Gastrocnemius medialis (tissue), 4 donors: ENCODE measurements around the gene TSKS. TPM values are rescaled to one million over a fixed set of nuclear protein-coding genes. Genes with fewer than 3 reads are reported as not detected.

Experiments used
- ATAC-seq, 2 donors: fragments of 150-250 bp; one replicate each; pipeline ENCODE4 v1.9.1; 2016
- DNase-seq, 2 donors: peaks; one replicate each; pipeline ENCODE4 v3.0.0-alpha.2; 2019
- H3K27ac ChIP-seq, 4 donors: fragments of 200-600 bp; sonication (generic); 1 replicate in 1 of 4; 2 replicates in 3 of 4; pipeline ENCODE4 v1.5.1; 2016 to 2018; ENCODE audit warnings: mild to moderate bottlenecking in 2 of 4, moderate library complexity in 1 of 4
- H3K27me3 ChIP-seq, 3 donors: fragments of 200-600 bp; sonication (generic) in 2 of 3; 1 replicate in 1 of 3; 2 replicates in 2 of 3; pipeline versions ENCODE4 v1.5.1 to v1.6.0; 2016 to 2019; ENCODE audit warnings: mild to moderate bottlenecking in 1 of 3, moderate library complexity in 1 of 3
- H3K36me3 ChIP-seq, 2 donors: fragments of 200-600 bp; sonication (generic) in 1 of 2; one replicate each; pipeline ENCODE4 v1.5.1; 2017 to 2018
- H3K4me1 ChIP-seq, 2 donors: fragments of 200-600 bp; sonication (generic) in 1 of 2; one replicate each; pipeline ENCODE4 v1.5.1; 2016 to 2017; ENCODE audit warnings: mild to moderate bottlenecking in 2 of 2
- H3K4me3 ChIP-seq, 4 donors: fragments of 200-600 bp; sonication (generic) in 3 of 4; 1 replicate in 1 of 4; 2 replicates in 3 of 4; pipeline ENCODE4 v1.5.1; 2016 to 2019; ENCODE audit warnings: mild to moderate bottlenecking in 2 of 4
- H3K9me3 ChIP-seq, 3 donors: fragments of 200-600 bp; sonication (generic) in 2 of 3; 1 replicate in 1 of 3; 2 replicates in 2 of 3; pipeline ENCODE4 v1.5.1; 2016 to 2019
- POLR2A ChIP-seq, 2 donors: fragments of 450-650 bp; IDR thresholded peaks; one replicate each; pipeline ENCODE4 v1.6.1; 2017; ENCODE audit warnings: antibody characterized with exemption in 2 of 2, mild to moderate bottlenecking in 2 of 2, moderate library complexity in 2 of 2
- in situ Hi-C, 4 donors: fragments of 200-750 bp; cut with MboI; loops; one replicate each; pipeline versions ENCODE4 v1.15.0 to v1.8.0; 2017; ENCODE audit warnings: low sequenced_read_pairs in 4 of 4
- intact Hi-C: fragments of 100-400 bp; cut with DNase I; formaldehyde crosslinking; loops from one replicate; pipeline ENCODE4 v1.15.1; 2023; ENCODE audit warnings: low total_unique reads
- total RNA-seq, 4 donors: library from RNA; depleted of rRNA; stranded (reverse); fragments of >200 nt; gene quantifications; one replicate each; pipeline versions ENCODE4 v1.1.0 to v1.2.3, GENCODE V29; 2016
- TF ChIP-seq, protein P1 (sequence below), 5 experiments: fragments of 450-650 bp in 3 of 5; fragments of 200-600 bp in 2 of 5; sonication (generic) in 2 of 5; IDR thresholded peaks in 4 of 5; conservative IDR thresholded peaks in 1 of 5; 1 replicate in 4 of 5; 2 replicates in 1 of 5; pipeline ENCODE4 v1.5.1; 2016 to 2019; ENCODE audit warnings: antibody characterized with exemption in 5 of 5, mild to moderate bottlenecking in 3 of 5, moderate library complexity in 3 of 5

Gene TSKS
- total RNA-seq, 4 donors from 2014 or later, result 0.13 to 0.16 TPM; not detected in 2

DNA sequence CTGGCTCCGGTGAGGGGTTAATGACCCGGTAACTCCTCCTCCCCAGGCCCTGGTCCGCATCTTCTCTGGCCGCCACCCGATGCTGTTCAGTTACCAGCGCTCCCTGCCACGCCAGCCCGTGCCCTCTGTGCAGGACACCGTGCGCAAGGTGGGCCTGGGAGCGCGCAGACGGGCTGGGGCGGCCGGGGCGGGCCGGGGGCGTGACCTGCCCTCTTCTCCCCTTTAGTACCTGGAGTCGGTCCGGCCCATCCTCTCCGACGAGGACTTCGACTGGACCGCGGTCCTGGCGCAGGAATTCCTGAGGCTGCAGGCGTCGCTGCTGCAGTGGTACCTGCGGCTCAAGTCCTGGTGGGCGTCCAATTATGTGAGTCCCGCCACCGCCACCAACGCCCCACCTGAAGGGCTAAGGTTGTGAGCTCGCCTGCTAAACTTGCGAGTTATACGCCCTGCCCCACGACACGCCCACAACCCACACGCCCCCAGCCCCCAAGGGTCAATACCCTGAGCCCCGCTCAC, 61.8 kb downstream of the TSKS start:
- Histone ChIP-seq H3K27me3 (peaks cover 0 to 5% (median 0%) of the 10 kb centered on the region in 3 donors), H3K9me3 (no peaks in the 10 kb centered on the region), H3K4me3 (no peak overlapping the region), H3K27ac (no peak overlapping the region), H3K4me1 (no peaks in the 10 kb centered on the region), H3K36me3 (no peaks in the 10 kb centered on the region)
- intact Hi-C loops (no loop called here), in situ Hi-C loops (no loop called here)
- no peak for ATAC-seq
- no peak for DNase-seq
- TF ChIP-seq, protein P1, sequence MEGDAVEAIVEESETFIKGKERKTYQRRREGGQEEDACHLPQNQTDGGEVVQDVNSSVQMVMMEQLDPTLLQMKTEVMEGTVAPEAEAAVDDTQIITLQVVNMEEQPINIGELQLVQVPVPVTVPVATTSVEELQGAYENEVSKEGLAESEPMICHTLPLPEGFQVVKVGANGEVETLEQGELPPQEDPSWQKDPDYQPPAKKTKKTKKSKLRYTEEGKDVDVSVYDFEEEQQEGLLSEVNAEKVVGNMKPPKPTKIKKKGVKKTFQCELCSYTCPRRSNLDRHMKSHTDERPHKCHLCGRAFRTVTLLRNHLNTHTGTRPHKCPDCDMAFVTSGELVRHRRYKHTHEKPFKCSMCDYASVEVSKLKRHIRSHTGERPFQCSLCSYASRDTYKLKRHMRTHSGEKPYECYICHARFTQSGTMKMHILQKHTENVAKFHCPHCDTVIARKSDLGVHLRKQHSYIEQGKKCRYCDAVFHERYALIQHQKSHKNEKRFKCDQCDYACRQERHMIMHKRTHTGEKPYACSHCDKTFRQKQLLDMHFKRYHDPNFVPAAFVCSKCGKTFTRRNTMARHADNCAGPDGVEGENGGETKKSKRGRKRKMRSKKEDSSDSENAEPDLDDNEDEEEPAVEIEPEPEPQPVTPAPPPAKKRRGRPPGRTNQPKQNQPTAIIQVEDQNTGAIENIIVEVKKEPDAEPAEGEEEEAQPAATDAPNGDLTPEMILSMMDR (IDR thresholded peaks at IDR 0.05 in 4 of 5, conservative IDR thresholded peaks at IDR 0.05 in 1 of 5), result no peak
- TF ChIP-seq POLR2A (IDR thresholded peaks at IDR 0.05), result no peak

DNA sequence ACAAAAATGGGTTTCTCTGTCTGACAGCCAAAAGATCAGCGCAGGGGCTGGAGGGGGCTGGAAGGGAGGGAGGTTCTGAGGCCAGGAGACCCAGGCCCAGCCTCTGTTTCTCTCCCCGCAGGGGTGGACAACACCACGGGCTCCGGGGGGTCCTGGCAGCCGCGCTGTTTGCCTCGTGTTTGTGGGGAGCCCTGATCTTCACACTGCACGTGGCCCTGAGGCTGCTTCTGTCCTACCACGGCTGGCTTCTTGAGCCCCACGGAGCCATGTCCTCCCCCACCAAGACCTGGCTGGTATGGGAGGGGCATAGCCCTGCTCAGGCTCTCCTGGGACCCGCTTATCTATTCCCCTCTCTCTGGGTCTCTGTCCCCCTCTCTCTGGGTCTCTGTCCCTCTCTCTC, 62.5 kb downstream of the TSKS start:
- intact Hi-C loops (no loop called here), in situ Hi-C loops (no loop called here)
- no peaks in the 10 kb centered on the region for H3K36me3 ChIP-seq
- no peaks in the 10 kb centered on the region for H3K4me1 ChIP-seq
- ATAC-seq (no peak), DNase-seq (no peak)
- H3K27ac ChIP-seq, result no peak overlapping the region
- H3K9me3 ChIP-seq, result no peaks in the 10 kb centered on the region
- no peak overlapping the region for H3K4me3 ChIP-seq
- H3K27me3 ChIP-seq, result peaks cover 0 to 5% (median 0%) of the 10 kb centered on the region in 3 donors
- TF ChIP-seq, protein P1 (IDR thresholded peaks at IDR 0.05 in 4 of 5, conservative IDR thresholded peaks at IDR 0.05 in 1 of 5), result no peak
- no peak for TF ChIP-seq POLR2A (IDR thresholded peaks at IDR 0.05)

DNA sequence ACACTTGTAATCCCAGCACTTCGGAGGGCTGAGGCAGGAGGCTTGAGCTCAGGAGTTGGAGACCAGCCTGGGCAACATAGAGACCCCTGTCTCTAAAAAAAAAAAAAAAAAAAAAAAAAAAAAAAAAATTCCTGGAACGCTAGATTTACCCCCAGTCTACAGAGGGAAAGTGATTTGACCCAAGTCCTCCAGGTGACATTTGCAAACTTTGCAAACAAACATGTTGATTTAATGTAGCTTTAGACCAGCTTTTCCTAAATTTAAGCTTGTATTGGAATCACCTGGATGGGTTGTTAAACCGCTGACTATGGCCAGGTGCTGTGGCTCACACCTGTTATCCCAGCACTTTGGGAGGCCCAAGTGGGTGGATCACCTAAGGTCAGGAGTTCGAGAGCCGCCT, 63.7 kb downstream of the TSKS start:
- Histone ChIP-seq H3K9me3 (no peaks in the 10 kb centered on the region), H3K4me3 (no peak overlapping the region), H3K4me1 (no peaks in the 10 kb centered on the region), H3K27ac (no peak overlapping the region), H3K36me3 (no peaks in the 10 kb centered on the region), H3K27me3 (peaks cover 0 to 5% (median 0%) of the 10 kb centered on the region in 3 donors)
- intact Hi-C loops (no loop called here), in situ Hi-C loops (no loop called here)
- no peak for TF ChIP-seq POLR2A (IDR thresholded peaks at IDR 0.05)
- TF ChIP-seq, protein P1 (IDR thresholded peaks at IDR 0.05 in 4 of 5, conservative IDR thresholded peaks at IDR 0.05 in 1 of 5), result no peak
- DNase-seq, result no peak
- no peak for ATAC-seq

DNA sequence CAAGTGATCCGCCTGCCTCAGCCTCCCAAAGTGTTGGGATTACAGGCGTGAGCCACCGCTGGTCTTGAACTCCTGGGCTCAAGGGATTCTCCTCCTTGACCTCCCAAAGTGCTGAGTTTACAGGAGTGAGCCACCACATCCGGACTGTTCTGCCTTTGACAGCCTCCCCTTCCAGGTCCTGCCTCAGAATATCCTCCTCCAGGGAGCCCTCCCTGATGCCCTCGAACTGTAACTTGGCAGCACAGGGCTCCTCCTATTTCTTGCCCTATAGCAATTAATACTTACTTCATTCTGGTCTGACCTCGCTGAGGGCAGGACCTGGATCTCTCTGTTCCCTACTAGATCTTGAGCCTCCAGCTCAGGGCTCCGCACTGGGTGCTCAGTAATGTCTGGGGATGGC, 66.2 kb downstream of the TSKS start:
- no peak overlapping the region for H3K27ac ChIP-seq
- H3K4me3 ChIP-seq, result no peak overlapping the region
- DNase-seq (no peak), ATAC-seq (no peak)
- no peaks in the 10 kb centered on the region for H3K9me3 ChIP-seq
- in situ Hi-C loops, result no loop called here
- intact Hi-C loops, result no loop called here
- H3K27me3 ChIP-seq, result peaks cover 0 to 5% (median 0%) of the 10 kb centered on the region in 3 donors
- no peaks in the 10 kb centered on the region for H3K36me3 ChIP-seq
- no peaks in the 10 kb centered on the region for H3K4me1 ChIP-seq
- TF ChIP-seq, protein P1 (IDR thresholded peaks at IDR 0.05 in 4 of 5, conservative IDR thresholded peaks at IDR 0.05 in 1 of 5), result no peak
- no peak for TF ChIP-seq POLR2A (IDR thresholded peaks at IDR 0.05)

DNA sequence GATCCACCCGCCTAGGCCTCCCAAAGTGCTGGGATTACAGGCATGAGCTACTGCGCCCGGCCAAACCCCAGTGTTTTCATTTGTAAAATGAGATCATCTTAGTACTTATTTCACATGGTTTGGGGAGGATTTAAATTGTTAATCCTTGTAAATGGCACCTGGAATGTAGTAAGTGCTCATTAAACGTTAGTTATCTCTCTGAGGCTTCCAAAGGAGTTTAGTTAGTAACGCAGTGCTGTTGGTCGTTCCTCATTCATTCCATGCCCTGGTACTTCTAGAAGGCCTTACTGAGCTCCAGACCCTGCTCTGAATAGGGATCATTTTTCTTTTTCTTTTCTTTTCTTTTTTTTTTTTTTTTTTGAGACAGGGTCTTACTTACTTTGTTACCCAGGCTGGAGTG, 67.0 kb downstream of the TSKS start:
- no peaks in the 10 kb centered on the region for H3K9me3 ChIP-seq
- TF ChIP-seq, protein P1 (IDR thresholded peaks at IDR 0.05 in 4 of 5, conservative IDR thresholded peaks at IDR 0.05 in 1 of 5), result no peak
- no peak for TF ChIP-seq POLR2A (IDR thresholded peaks at IDR 0.05)
- ATAC-seq (no peak), DNase-seq (no peak)
- H3K4me3 ChIP-seq, result no peak overlapping the region
- H3K4me1 ChIP-seq, result peaks cover 0 to 6% of the 10 kb centered on the region in 2 donors
- in situ Hi-C loops, result no loop called here
- H3K27ac ChIP-seq, result no peak overlapping the region
- no peaks in the 10 kb centered on the region for H3K36me3 ChIP-seq
- H3K27me3 ChIP-seq, result peaks cover 0 to 6% (median 2%) of the 10 kb centered on the region in 3 donors
- intact Hi-C loops, result no loop called here
